H1 (cell line): Measurements from ENCODE around the gene LMX1B. TPM values are rescaled to one million over a fixed set of nuclear protein-coding genes. Genes with fewer than 3 reads are reported as not detected.
A peak's percentile ranks its signal among the peaks of the same experiment; 100 is the strongest.

Source experiments
- CTCF ChIA-PET: fragments of 300-600 bp; sonication (Branson Sonifier 250); formaldehyde crosslinking; loops from one replicate; lab custom pipeline; 2021; ENCODE audit not compliant: partially characterized antibody; lab: Charles Lee
- POLR2A ChIA-PET: fragments of 300-600 bp; sonication (Branson Sonifier 250); formaldehyde crosslinking; loops from one replicate; lab custom pipeline; 2021; ENCODE audit warnings: inconsistent platforms; ENCODE audit not compliant: partially characterized antibody; lab: Charles Lee
- DNase-seq, 2 experiments: peaks; one replicate each; pipeline versions ENCODE4 v3.0.0 to v3.0.0-alpha.2; 2010 to 2022; ENCODE audit warnings: low spot score in 2 of 2, low read depth in 1 of 2, mixed read lengths in 1 of 2
- FAIRE-seq: peaks from 2 replicates; lab custom pipeline; 2011; peaks lifted over from hg19 to GRCh38; lab: Jason Lieb, UNC
- H2AFZ ChIP-seq: 2 replicates; pipeline ENCODE4 v1.8.1; 2012; ENCODE audit warnings: low read length, inconsistent platforms
- H2AK5ac ChIP-seq: 2 replicates; pipeline ENCODE4 v1.6.1; 2013; ENCODE audit warnings: low read depth, low read length
- H2BK120ac ChIP-seq: replicated peaks from 2 replicates; pipeline ENCODE3; 2013; ENCODE audit warnings: low read depth, low read length, inconsistent platforms
- H2BK12ac ChIP-seq: 2 replicates; pipeline ENCODE4 v1.6.1; 2013; ENCODE audit warnings: low read depth, low read length
- H2BK15ac ChIP-seq: 2 replicates; pipeline ENCODE4 v1.6.1; 2013; ENCODE audit warnings: low read length
- H2BK20ac ChIP-seq: 2 replicates; pipeline ENCODE4 v1.6.1; 2013; ENCODE audit warnings: low read length
- H2BK5ac ChIP-seq: 2 replicates; pipeline ENCODE4 v1.6.1; 2013; ENCODE audit warnings: low read depth, low read length
- H3K14ac ChIP-seq: 2 replicates; pipeline ENCODE4 v1.6.1; 2013; ENCODE audit warnings: inconsistent platforms; ENCODE audit not compliant: insufficient read length
- H3K18ac ChIP-seq: 2 replicates; pipeline ENCODE4 v1.6.1; 2013; ENCODE audit warnings: low read length; ENCODE audit errors: extremely low read depth
- H3K23ac ChIP-seq: 2 replicates; pipeline ENCODE4 v1.6.1; 2013; ENCODE audit warnings: inconsistent platforms; ENCODE audit not compliant: insufficient read length
- H3K23me2 ChIP-seq: 2 replicates; pipeline ENCODE4 v1.6.1; 2013; ENCODE audit warnings: low read depth, low read length
- H3K27ac ChIP-seq: 2 replicates; pipeline ENCODE4 v1.6.1; 2011; ENCODE audit warnings: low read depth, low read length, inconsistent platforms
- H3K27me3 ChIP-seq, 4 experiments: replicated peaks in 1 of 4; 1 replicate in 1 of 4; 2 replicates in 3 of 4; pipeline versions ENCODE4 v1.6.1 to v1.8.1; 2011 to 2013; ENCODE audit warnings: low read length in 3 of 4, mild to moderate bottlenecking in 3 of 4, inconsistent platforms in 2 of 4, mixed read lengths in 2 of 4, moderate library complexity in 1 of 4; ENCODE audit not compliant: control insufficient read depth in 3 of 4, insufficient read depth in 3 of 4; ENCODE audit errors: extremely low read depth in 1 of 4
- H3K36me3 ChIP-seq, 4 experiments: 2 replicates each; pipeline versions ENCODE4 v1.6.1 to v1.8.1; 2011 to 2013; ENCODE audit warnings: mild to moderate bottlenecking in 4 of 4, low read length in 3 of 4, moderate library complexity in 2 of 4, control low read depth in 1 of 4, inconsistent platforms in 1 of 4; ENCODE audit not compliant: insufficient read depth in 4 of 4, control insufficient read depth in 2 of 4
- H3K4ac ChIP-seq: replicated peaks from 2 replicates; pipeline ENCODE3; 2013; ENCODE audit warnings: low read length, low read depth, mixed read lengths, inconsistent platforms; ENCODE audit not compliant: insufficient read length
- H3K4me1 ChIP-seq, 4 experiments: replicated peaks in 1 of 4; 1 replicate in 1 of 4; 2 replicates in 3 of 4; pipeline versions ENCODE4 v1.6.1 to v1.8.1; 2011 to 2013; ENCODE audit warnings: low read length in 3 of 4, inconsistent platforms in 2 of 4, mixed read lengths in 1 of 4; ENCODE audit not compliant: insufficient read depth in 4 of 4, control insufficient read depth in 3 of 4
- H3K4me2 ChIP-seq, 2 experiments: 2 replicates each; pipeline versions ENCODE4 v1.6.1 to v1.8.1; 2011 to 2013; ENCODE audit warnings: low read depth in 2 of 2, low read length in 2 of 2, control low read depth in 1 of 2, inconsistent platforms in 1 of 2, mild to moderate bottlenecking in 1 of 2; ENCODE audit not compliant: insufficient read depth in 1 of 2
- H3K4me3 ChIP-seq, 4 experiments: fragments of 200-600, 300-600 bp in 1 of 4; sonication (generic), shearing (Covaris generic), sonication (Bioruptor Twin) in 1 of 4; 2 replicates each; pipeline versions ENCODE4 v1.5.1 to v1.8.1; 2011 to 2016; ENCODE audit warnings: low read length in 4 of 4, low read depth in 3 of 4, control low read depth in 2 of 4, inconsistent platforms in 2 of 4, mild to moderate bottlenecking in 2 of 4, mixed read lengths in 1 of 4, moderate library complexity in 1 of 4; ENCODE audit not compliant: insufficient read depth in 2 of 4; ENCODE audit errors: extremely low read depth in 1 of 4
- H3K56ac ChIP-seq: replicated peaks from 2 replicates; pipeline ENCODE3; 2013; ENCODE audit warnings: low read depth, mild to moderate bottlenecking, mixed read lengths, low read length, inconsistent platforms; ENCODE audit not compliant: insufficient read length
- H3K79me1 ChIP-seq: 2 replicates; pipeline ENCODE4 v1.6.1; 2013; ENCODE audit warnings: low read depth, low read length, control low read depth
- H3K79me2 ChIP-seq, 2 experiments: 2 replicates each; pipeline versions ENCODE4 v1.6.1 to v1.8.1; 2012 to 2013; ENCODE audit warnings: low read length in 2 of 2, mild to moderate bottlenecking in 2 of 2, inconsistent platforms in 1 of 2; ENCODE audit not compliant: insufficient read depth in 2 of 2, control insufficient read depth in 1 of 2
- H3K9ac ChIP-seq, 4 experiments: replicated peaks in 1 of 4; 1 replicate in 1 of 4; 2 replicates in 3 of 4; pipeline versions ENCODE4 v1.6.1 to v1.8.1; 2011 to 2013; ENCODE audit warnings: low read depth in 3 of 4, low read length in 3 of 4, control low read depth in 2 of 4, mild to moderate bottlenecking in 2 of 4, moderate library complexity in 2 of 4, inconsistent platforms in 1 of 4; ENCODE audit errors: extremely low read depth in 1 of 4
- H3K9me3 ChIP-seq, 2 experiments: 2 replicates each; pipeline versions ENCODE4 v1.6.1 to v1.8.1; 2012 to 2013; ENCODE audit warnings: mild to moderate bottlenecking in 2 of 2, moderate library complexity in 2 of 2, control low read depth in 1 of 2, inconsistent platforms in 1 of 2, low read depth in 1 of 2, low read length in 1 of 2, mixed read lengths in 1 of 2; ENCODE audit not compliant: insufficient read depth in 2 of 2
- H4K20me1 ChIP-seq, 2 experiments: replicated peaks in 1 of 2; 2 replicates each; pipeline versions ENCODE3 to v1.8.1; 2011 to 2013; ENCODE audit warnings: inconsistent platforms in 2 of 2, low read length in 2 of 2, mild to moderate bottlenecking in 1 of 2; ENCODE audit not compliant: insufficient read depth in 2 of 2, control insufficient read depth in 1 of 2
- H4K5ac ChIP-seq: 2 replicates; pipeline ENCODE4 v1.6.1; 2013; ENCODE audit warnings: low read length, low read depth, mixed read lengths, inconsistent platforms; ENCODE audit not compliant: insufficient read length
- H4K8ac ChIP-seq: 2 replicates; pipeline ENCODE4 v1.8.0; 2013; ENCODE audit warnings: mild to moderate bottlenecking, moderate library complexity, low read length, inconsistent platforms; ENCODE audit not compliant: insufficient read depth; ENCODE audit errors: extremely low read depth
- H4K91ac ChIP-seq: replicated peaks from 2 replicates; pipeline ENCODE3; 2013; ENCODE audit warnings: low read length, mixed read lengths, inconsistent platforms; ENCODE audit not compliant: insufficient read length
- CREB1 ChIP-seq: IDR thresholded peaks from 2 replicates; pipeline ENCODE4 v1.6.1; 2012; ENCODE audit warnings: inconsistent platforms
- KDM1A ChIP-seq: fragments of 200-600, 300-600 bp; sonication (generic); IDR thresholded peaks from 2 replicates; pipeline ENCODE4 v1.7.1; 2016; ENCODE audit warnings: mild to moderate bottlenecking, low read length, borderline replicate concordance
- WGBS, 2 experiments: shearing (Covaris generic) in 1 of 2; methylation state at CpG; one replicate each; pipeline versions ENCODE4 v1.1.6 to v1.1.7; 2013 to 2015; ENCODE audit warnings: low lambda C conversion rate in 2 of 2, mixed read lengths in 2 of 2, inconsistent platforms in 1 of 2, low coverage in 1 of 2, missing lambda C conversion rate in 1 of 2; ENCODE audit not compliant: insufficient replicate concordance in 2 of 2, insufficient coverage in 1 of 2, insufficient read length in 1 of 2; ENCODE audit errors: extremely low coverage in 1 of 2, missing lambda C conversion rate in 1 of 2; 5-methylcytosine and 5-hydroxymethylcytosine counted together
- polyA plus RNA-seq, 7 experiments: library from polyadenylated mRNA; depleted of rRNA in 3 of 7; stranded (reverse) in 5 of 7; unstranded in 2 of 7; fragments of >200 nt in 5 of 7; fragments of 200-250 nt in 2 of 7; gene quantifications; 1 replicate in 5 of 7; 2 replicates in 1 of 7; 4 replicates in 1 of 7; pipeline versions ENCODE4 v1.2.1 to v1.2.3, GENCODE V29; 2011 to 2013; ENCODE audit warnings: missing spikeins in 2 of 7, mixed read lengths in 2 of 7
- total RNA-seq: library from RNA; stranded (reverse); fragmentation: NEBNext Ultra II Directional; extraction: Animal tissue kit (Norgen Biotek cat#: 25700); gene quantifications from 2 replicates; pipeline ENCODE4 v1.2.1, GENCODE V29; 2021

Gene LMX1B
- total and polyA plus RNA-seq, 2 of the 8 experiments (the other 6 are each of a cell fraction or from before 2014, with no cell fraction given), result 0.09 to 0.37 TPM

DNA sequence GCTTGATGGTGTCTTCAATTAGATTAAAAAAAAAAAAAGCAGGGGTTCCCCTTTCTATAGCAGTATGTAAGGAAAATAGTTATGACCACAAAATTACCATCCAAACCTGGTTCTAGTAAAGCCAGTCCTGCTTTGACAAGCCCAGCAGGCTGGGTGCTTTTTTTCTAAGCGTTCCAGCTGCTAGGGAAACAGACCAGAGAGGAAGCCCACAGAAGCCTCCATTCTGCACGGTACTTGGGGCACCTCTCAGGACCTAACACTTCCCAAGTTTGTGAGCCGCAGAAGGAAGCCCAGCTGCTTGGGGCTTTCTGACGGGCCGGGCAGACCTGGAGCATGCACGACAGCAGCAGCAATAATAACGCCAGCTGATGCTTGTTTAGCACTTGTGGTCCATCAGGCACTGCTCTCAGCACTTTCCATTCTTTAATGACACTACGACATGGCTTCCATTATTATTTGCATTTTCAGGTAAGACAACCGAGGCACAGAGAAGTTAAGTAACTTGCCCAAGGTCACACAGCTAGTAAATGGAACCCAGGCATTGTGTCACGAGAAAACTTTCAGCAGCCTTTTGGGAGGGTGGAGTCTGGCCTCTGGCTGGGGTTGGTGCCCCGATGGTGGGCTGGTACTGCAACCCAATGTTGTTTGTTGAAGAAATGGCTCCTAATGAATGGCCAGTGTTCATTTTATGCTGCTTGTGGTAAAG lies 15.4 kb downstream of the LMX1B start:
- Histone ChIP-seq H2BK12ac (no peak overlapping the region), H3K4me3 (no peak overlapping the region), H3K23me2 (peaks cover 6% of the 10 kb centered on the region; the same call in 1 of the 2 replicates), H3K9ac (no peak overlapping the region), H3K27me3 (peaks cover 59 to 100% (median 91%) of the 10 kb centered on the region in 4 experiments), H3K4me2 (no peak overlapping the region), H2BK120ac (no peak overlapping the region), H3K14ac (no peak overlapping the region), H3K18ac (no peak overlapping the region), H4K8ac (no peak overlapping the region; the same call in 1 of the 2 replicates), H2BK15ac (no peak overlapping the region), H3K56ac (no peak overlapping the region), H3K27ac (no peak overlapping the region), H3K79me2 (no peaks in the 10 kb centered on the region), H4K91ac (no peak overlapping the region), H2AFZ (no peak overlapping the region), H3K79me1 (no peaks in the 10 kb centered on the region), H3K4ac (no peak overlapping the region), H3K36me3 (no peaks in the 10 kb centered on the region; a peak in 1 of 8 replicates), H2AK5ac (no peak overlapping the region), H2BK5ac (no peak overlapping the region), H3K4me1 (peaks cover 0 to 29% (median 19%) of the 10 kb centered on the region in 4 experiments; a peak in 6 of 7 replicates), H4K20me1 (peaks cover 6 to 7% of the 10 kb centered on the region in 2 experiments), H3K23ac (no peak overlapping the region), H3K9me3 (no peaks in the 10 kb centered on the region), H2BK20ac (no peak overlapping the region), H4K5ac (no peak overlapping the region)
- WGBS, 2 experiments, result 70% methylated on average over 11 of the region's 11 CpGs; no CpG with 5 or more reads in 1 of the 2 experiments
- POLR2A ChIA-PET, result interaction anchor here (1.0 kb wide), 1 partner anchor 13 kb away, joined by 3 read pairs; no protein-coding TSS in a partner anchor
- DNase-seq (no peak), FAIRE-seq (no peak)
- CTCF ChIA-PET, result interaction anchor here (0.9 to 20.9 kb wide), 11 partner anchors 8 to 149 kb away, joined by 3 to 323 read pairs (median 7); no protein-coding TSS in a partner anchor
- TF ChIP-seq CREB1 (no peak), KDM1A (peak; percentile 49; the same call in 1 of the 2 replicates)
